Measurements from ENCODE around the gene ATP8A2. TPM values are rescaled to one million over a fixed set of nuclear protein-coding genes. Genes with fewer than 3 reads are reported as not detected.
"Not testable (repeated sequence)": the region's sequence is repeated elsewhere in the genome, so short reads cannot be mapped to it uniquely, and the experiment has no call there.

ATP8A2 gene
- total RNA-seq, 1 experiment from 2014 or later: 0.26 TPM

DNA sequence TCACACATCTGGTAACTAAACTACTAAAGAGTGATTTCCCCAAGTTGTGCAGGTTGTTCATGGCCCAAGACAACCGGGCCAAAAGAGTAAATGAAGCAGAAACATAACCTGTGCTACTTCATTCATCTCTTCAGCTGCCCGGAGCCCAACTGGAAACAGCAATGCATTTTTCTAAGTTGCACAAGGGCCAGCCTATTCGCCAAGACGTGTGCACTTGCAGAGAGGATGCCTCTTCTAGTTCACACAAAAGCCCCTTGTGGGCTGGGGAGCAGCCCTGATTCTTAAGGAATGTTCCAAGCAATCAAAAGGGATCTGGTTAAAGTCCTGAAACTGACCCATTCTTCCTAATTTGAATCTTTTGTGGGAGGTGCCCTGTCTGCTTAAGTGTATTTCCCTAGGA, 404.2 kb downstream of the ATP8A2 start:
- in situ Hi-C loops (cut with HindIII; ENCODE audit: low pct_unique_long_range_greater_than_20kb, low sequenced_read_pairs): no loop called here
- peak; percentile 49 for DNase-seq (ENCODE audit: low read depth, low spot score)

DNA sequence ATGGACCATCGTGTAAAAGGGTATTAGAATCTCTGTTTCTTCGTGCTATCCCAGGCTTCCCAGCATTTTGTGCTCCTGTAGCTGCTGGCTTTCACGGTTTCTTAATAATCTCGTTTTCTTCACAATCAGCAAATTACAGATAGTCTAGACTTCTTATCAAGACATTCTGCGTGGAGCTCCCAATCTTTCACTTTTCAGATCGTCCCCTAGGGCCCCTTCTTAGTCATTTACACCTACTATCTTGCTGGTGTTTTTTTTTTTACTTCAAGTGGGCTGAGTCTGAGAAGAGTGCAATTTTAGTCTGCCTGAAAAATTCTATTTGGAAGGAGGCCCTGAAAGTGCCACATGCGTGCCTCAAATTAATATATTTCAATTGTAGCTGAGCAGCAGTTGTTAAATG, 404.9 kb downstream of the ATP8A2 start:
- in situ Hi-C loops (cut with HindIII; ENCODE audit: low pct_unique_long_range_greater_than_20kb, low sequenced_read_pairs): no loop called here
- no peak for DNase-seq (ENCODE audit: low read depth, low spot score)

DNA sequence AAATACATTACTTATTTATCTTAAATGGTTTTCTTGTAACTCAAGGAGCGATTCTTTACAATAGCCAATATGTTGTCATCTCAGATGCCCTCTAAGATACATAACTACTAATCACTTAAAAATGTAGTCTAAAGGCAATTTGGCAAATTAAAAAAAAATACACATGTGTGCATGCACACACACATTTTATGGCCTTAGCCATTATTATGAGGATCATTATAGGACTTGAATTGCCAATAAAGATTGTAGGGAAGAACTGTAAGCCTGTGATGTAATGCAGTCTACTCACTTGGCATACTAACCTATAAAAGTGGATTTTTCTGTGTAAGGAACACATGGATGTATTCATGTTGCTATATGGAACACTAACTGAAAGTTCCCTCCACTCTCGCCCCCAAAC, 405.7 kb downstream of the ATP8A2 start:
- in situ Hi-C loops (cut with HindIII; ENCODE audit: low pct_unique_long_range_greater_than_20kb, low sequenced_read_pairs): no loop called here

DNA sequence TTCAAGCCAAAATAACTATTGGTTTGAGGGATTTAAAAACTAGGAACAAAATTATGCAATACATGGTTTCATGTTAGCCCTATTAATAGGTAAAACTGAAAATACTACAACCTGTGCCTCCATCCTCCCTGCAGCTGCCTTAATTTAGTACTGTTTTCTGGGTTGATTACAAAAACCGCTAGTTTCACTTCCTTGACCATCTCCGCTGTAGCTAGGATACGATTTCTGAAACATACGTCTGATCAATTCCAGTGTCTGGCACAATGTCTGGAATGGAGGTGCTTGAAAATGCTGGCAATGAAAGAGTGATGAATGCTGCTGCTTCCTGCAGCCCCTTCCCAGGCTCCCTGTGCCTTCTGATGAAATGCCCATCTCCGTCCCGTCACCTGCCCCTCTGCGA, 406.6 kb downstream of the ATP8A2 start:
- in situ Hi-C loops (cut with HindIII; ENCODE audit: low pct_unique_long_range_greater_than_20kb, low sequenced_read_pairs): no loop called here
- DNase-seq (ENCODE audit: low read depth, low spot score): no peak

More for the DNA sequence above, 405.7 kb downstream of the ATP8A2 start:
- no peak for DNase-seq (ENCODE audit: low read depth, low spot score)

DNA sequence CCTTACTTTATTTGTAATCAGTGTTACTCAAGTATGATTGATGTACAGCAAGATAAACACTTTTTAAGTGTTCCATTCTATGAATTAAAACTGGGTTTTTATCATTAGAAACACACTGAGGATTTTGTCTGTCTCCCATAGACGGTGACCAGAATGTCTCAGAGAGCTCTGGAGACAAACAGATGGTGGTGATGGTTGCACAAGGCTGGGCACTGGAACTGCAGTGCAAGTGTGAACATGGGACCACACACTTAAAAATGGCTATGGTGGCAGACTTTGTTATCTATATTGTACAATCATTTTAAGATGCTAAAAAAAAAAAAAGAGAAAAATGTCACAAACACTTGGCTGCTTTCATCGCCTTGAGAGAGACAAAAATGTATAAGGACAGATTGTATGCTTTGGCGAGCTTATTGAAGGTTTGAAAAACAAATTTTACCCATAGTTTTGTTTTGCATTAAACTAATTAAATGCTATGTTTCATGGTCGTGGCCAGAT, 407.1 kb downstream of the ATP8A2 start:
- no peak for DNase-seq (ENCODE audit: low read depth, low spot score)
- in situ Hi-C loops (cut with HindIII; ENCODE audit: low pct_unique_long_range_greater_than_20kb, low sequenced_read_pairs): no loop called here

DNA sequence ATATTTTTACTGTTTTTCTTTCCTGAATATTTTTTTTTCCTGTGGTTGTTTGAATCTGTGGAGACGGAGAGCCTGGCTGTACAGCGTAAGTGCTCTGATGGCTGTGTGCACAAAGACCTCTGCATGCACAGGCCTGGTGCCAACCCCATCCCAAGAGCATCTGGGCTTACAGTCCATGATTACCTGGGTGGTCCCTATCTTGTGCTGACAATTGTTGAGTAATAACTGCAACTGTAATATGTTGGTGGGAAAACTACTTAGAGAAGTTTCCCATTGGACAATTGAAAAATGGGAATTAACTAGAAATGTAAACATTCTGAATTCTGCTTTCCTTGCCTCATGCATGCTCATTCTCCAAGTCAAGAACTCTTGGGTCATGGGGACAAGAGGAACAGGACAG, 411.3 kb downstream of the ATP8A2 start:
- in situ Hi-C loops (cut with HindIII; ENCODE audit: low pct_unique_long_range_greater_than_20kb, low sequenced_read_pairs): no loop called here
- no peak for DNase-seq (ENCODE audit: low read depth, low spot score)

DNA sequence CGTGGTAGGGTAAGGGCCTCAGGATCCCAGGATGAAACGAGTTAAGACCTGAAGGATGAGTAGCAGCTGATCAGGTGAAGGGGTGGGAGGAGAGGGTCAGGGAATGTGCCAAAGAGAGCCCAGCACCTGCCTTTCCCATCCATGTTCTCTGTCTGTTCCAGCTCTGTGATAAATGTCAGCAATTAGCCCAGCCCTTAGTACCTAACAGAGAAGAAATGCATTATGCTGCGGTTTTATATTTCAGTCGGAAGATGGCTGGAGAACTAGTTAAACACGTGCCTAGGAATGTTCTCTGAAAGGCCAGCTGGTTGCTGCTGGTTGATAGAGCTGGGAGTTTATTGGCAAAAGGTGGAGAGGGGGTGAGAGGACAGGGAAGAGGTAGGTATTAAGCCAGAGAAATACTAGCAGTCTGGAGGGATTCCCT, 411.8 kb downstream of the ATP8A2 start:
- no peak for DNase-seq (ENCODE audit: low read depth, low spot score)
- in situ Hi-C loops (cut with HindIII; ENCODE audit: low pct_unique_long_range_greater_than_20kb, low sequenced_read_pairs): no loop called here

DNA sequence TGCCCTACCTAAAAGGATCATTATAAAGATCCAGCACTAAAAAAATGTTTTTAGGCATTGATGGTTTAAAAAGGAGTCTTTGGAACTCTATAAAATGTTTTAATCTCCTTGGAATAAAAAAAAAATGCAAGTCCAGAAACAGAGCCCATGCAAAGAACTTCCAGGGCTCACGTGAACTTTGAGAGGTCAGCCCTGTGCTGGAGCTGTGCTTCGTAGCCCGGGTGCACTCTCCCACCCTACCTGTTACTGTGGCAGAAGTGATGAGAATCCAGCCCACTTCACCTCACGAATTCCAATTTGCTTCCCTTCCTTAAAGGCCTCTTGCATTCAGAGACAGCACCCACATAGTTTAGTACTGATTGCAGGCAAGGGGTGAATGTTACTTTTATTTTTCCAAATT, 412.3 kb downstream of the ATP8A2 start:
- in situ Hi-C loops (cut with HindIII; ENCODE audit: low pct_unique_long_range_greater_than_20kb, low sequenced_read_pairs): no loop called here
- no peak for DNase-seq (ENCODE audit: low read depth, low spot score)

DNA sequence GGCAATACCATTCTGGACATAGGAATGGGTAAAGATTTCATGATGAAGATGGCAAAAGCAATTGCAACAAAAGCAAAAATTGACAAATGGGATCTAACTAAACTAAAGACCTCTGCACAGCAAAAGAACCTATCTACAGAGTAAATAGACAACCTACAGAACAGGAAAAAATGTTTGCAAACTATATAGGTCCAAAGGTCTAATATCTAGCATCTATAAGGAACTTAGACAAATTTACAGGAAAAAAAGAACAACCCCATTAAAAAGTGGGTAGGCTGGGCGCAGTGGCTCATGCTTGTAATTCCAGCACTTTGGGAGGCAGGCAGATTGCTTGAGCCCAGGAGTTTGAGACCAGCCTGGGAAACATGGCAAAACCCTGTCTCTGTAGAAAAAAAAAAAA, 418.4 kb downstream of the ATP8A2 start:
- DNase-seq (ENCODE audit: low read depth, low spot score); in situ Hi-C loops (cut with HindIII; ENCODE audit: low pct_unique_long_range_greater_than_20kb, low sequenced_read_pairs): not testable (repeated sequence)

DNA sequence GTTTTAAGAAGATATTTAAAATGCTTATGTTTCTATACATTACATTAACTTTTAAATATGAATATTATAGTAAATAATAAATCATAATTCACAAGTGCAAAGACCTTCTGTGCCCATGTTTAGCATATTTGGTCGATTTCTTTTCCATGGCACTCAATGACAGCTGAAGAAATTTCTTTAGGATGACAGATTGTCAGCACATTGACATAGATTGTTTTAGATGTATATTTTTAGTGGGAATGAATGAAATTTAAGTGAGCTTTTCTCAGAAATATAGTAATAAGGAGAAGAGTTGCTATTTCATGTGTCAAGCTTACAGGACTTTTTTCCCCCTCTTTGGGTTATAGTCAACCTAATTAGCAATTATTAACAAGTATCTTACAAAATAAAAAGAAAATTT, 423.5 kb downstream of the ATP8A2 start:
- no peak for DNase-seq (ENCODE audit: low read depth, low spot score)
- in situ Hi-C loops (cut with HindIII; ENCODE audit: low pct_unique_long_range_greater_than_20kb, low sequenced_read_pairs): no loop called here

DNA sequence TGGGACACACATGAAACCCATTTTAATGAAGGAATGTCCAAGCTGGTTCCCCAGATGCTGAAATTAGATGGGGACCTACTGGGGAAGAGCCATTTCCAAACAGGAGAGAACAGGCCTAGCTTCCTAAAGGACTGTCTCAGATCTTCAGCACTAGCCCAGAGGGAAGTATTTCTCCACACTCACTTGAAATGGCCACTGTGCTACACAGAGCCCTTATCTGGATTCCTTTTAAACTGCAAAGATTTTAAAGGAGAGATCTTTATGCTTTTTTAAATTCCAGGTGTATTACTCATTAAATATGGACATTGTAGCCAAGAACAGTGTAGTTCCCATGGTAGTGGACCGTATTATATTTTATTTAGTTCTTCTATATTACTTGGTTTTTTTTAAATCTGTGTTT, 424.7 kb downstream of the ATP8A2 start:
- no peak for DNase-seq (ENCODE audit: low read depth, low spot score)
- in situ Hi-C loops (cut with HindIII; ENCODE audit: low pct_unique_long_range_greater_than_20kb, low sequenced_read_pairs): no loop called here

DNA sequence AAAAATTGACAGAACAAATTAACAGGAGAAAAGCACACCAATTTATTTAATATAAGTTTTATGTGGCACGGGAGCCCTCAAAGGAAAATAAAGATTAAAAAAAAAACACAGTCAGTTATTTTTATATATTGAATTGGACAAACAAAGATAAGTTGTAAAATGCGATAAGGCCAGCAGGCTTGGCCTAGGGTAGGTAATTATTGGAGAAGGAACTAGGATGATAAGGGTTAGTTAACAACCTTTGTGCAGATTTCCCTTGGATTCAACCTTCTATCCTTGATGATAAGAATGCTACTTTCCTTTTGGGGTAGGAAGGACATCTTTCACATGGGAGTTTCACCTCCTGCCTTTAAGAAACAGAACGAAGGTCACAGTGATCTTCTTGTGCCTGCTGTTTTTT, 427.2 kb downstream of the ATP8A2 start:
- in situ Hi-C loops (cut with HindIII; ENCODE audit: low pct_unique_long_range_greater_than_20kb, low sequenced_read_pairs): no loop called here
- DNase-seq (ENCODE audit: low read depth, low spot score): no peak

DNA sequence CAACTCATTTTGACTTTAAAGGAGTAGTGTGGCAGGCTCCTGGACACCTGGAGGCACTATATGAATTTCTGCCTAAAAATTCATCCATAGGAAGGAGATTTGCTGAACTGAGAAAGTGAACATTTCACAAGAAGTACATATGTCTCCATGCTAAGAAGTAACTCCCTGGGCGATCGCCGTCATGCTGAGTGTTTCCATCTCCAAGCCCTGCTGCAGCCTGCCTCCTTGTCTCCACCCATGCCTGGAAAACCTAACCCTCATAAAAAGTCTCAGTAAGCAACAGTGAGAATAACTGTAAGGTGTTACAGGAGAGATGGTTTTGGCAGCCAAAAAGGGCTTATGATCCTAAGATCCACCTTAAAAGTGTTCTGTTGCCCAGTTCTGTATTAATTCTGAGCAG, 428.7 kb downstream of the ATP8A2 start:
- no peak for DNase-seq (ENCODE audit: low read depth, low spot score)
- in situ Hi-C loops (cut with HindIII; ENCODE audit: low pct_unique_long_range_greater_than_20kb, low sequenced_read_pairs): no loop called here

DNA sequence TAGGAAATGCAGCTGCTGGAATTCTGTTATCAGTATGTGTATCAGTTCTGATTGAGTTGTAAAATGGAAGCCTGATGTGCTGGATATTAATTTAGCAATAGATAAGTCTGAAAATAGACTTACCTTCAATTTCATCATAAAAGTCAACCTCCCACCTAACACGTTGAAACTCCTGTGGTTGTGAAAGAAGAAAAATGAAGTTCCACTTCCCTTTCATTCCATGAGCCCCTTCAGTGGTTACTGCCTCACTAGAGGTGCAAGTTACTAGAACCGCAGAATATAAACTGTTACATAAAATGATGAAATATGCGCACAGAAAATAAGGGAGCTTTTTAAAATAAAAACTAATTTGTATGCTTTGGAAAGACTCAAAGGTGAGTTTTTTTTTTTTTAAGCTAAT, 430.8 kb downstream of the ATP8A2 start:
- DNase-seq (ENCODE audit: low read depth, low spot score): no peak
- in situ Hi-C loops (cut with HindIII; ENCODE audit: low pct_unique_long_range_greater_than_20kb, low sequenced_read_pairs): no loop called here

DNA sequence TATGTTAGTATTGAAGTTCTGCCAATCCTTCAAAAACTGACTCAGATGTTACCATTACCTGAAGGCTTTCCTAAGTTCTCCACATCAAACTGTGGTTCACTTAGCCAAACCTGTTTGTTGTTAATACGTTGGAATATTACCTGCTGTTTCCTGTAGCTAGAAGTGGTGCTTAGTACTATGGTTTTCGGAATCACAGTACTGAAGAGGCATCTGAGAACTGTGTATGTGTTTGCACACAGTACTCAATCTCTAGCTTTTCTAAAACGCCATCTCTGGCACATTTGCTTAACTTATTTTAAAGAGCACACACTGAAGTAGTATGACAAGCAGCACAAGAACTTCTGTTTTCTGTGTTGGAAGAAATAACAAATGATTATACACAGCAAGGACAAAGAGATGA, 431.9 kb downstream of the ATP8A2 start:
- in situ Hi-C loops (cut with HindIII; ENCODE audit: low pct_unique_long_range_greater_than_20kb, low sequenced_read_pairs): no loop called here

DNA sequence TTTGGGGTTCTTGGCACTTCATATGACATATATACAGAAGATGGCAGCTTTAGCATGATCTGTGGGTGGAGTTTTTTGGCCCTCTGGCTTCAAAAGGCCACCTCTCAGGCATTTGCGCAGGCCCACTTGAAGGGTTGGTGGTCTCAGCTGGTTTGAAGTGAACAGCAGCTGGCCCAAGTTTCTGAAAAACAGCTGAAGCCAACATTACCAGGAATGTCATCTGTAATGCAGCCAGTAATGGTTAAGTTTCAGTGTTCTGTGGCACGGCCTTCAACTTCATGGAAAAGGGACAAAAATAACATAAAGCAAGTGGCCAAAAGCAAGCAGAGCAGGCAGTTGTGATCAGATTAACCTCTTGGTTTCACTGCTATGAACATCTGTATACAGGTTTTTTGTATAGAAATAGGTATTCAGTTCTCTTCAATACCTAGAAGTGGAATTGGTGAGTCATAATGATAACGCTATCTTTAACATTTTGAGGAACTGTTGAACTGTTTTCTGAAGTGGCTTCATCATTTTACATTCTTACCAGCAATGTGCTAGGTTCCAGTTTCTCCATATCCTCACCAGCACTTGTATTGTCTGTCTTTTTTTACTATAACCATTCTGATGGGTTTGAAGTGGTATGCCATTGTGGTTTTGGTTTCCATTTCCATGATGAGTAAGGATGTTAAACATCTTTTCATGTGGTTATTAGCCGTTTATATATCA, 434.6 kb downstream of the ATP8A2 start:
- in situ Hi-C loops (cut with HindIII; ENCODE audit: low pct_unique_long_range_greater_than_20kb, low sequenced_read_pairs): no loop called here
- DNase-seq (ENCODE audit: low read depth, low spot score): no peak

More for the DNA sequence above, 431.9 kb downstream of the ATP8A2 start:
- DNase-seq (ENCODE audit: low read depth, low spot score): no peak

DNA sequence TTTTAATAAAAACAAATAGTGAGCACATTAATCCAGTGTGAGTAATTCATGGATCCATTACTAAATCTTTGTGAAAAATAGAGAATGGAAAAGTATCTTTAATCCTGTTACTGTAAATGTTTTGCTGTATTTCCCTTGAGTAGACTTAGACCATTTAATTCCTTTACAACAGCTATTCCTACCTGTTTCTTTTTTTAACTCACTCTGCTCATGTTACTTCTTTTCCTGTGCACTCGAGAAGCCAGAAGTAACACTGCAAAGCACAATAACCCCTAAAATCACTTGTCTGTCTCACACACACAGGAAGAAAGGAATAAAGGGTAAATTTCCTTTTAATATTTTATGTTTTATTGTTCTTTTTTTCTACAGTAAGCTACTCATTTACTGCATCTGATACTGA, 435.8 kb downstream of the ATP8A2 start:
- no peak for DNase-seq (ENCODE audit: low read depth, low spot score)
- in situ Hi-C loops (cut with HindIII; ENCODE audit: low pct_unique_long_range_greater_than_20kb, low sequenced_read_pairs): no loop called here

DNA sequence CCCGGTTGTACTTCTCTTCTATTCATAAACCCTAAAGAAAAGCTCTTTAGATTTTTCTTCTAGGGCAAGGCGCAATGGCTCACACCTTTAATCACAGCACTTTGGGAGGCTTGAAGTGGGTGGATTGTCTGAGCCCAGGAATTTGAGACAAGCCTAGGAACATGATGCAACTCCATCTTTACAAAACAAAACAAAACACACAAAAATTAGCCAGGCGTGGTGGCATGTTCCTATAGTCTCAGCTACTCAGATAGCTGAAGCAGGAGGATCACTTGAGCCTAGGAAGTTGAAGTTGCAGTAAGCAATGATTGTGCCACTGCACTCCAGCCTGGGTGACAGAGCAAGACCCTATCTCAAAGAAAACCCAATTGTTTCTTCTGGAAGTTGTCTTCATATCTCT, 439.7 kb downstream of the ATP8A2 start:
- in situ Hi-C loops (cut with HindIII; ENCODE audit: low pct_unique_long_range_greater_than_20kb, low sequenced_read_pairs): no loop called here
- DNase-seq (ENCODE audit: low read depth, low spot score): no peak

DNA sequence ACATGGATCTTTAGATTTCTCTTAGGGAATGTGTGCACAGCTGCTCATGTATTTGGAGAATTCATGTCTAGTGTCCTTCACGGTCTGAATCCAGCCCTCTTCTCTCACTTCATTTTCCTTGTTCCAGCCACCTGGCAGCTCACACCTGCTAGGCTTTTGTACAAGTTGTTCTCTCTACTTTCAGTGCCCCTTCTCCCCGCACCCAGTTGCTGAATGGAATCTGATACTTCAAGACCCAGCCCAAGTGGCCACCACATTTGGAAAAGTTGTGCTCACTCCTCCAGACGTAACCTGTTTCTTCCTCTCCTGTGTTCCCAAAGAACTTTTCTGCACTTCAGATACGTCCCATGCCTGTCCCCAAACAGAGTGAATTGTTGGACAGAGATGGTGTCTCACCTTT, 444.5 kb downstream of the ATP8A2 start:
- in situ Hi-C loops (cut with HindIII; ENCODE audit: low pct_unique_long_range_greater_than_20kb, low sequenced_read_pairs): no loop called here
- DNase-seq (ENCODE audit: low read depth, low spot score): no peak

Measured in SK-MEL-5 (cell line).